ENCODE data around the gene PRSS53. TPM values are rescaled to one million over a fixed set of nuclear protein-coding genes. Genes with fewer than 3 reads are reported as not detected.

Gene PRSS53
- total and polyA plus RNA-seq, 4 donors = 1.4 to 2.3 (median 1.9) TPM

DNA sequence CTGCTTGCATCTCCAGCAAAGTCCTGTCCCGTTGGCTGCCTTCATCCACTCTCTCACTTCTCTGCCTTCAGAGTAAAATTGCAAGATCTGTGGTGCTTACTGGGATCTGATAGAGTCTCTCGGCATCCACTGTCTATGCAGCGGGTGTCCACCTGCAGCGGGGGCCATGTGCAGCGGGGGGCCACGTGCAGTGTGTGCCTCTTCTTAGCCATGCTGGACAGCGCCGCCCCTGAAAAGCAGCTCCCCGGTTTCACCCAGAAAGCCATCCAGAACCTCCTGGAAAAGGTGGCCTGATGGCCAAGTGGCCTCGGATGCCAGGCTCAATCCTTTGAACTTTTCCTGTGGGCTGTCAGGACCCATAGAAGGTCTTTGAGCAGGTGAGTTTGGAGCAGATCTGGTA, 45.9 kb downstream of the PRSS53 start:
- Histone ChIP-seq H3K27ac (ENCODE audit: low read depth in 1 of 2, low read length in 1 of 2) (no peak overlapping the region), H3K4me3 (no peak overlapping the region), H3K27me3 (ENCODE audit: control insufficient read depth in 3 of 3, insufficient read depth in 3 of 3, low read length in 2 of 3) (no peaks in the 10 kb centered on the region), H3K9me3 (ENCODE audit: control insufficient read depth in 4 of 4, insufficient read depth in 3 of 4, low read length in 3 of 4) (peaks cover 0 to 1% (median 0%) of the 10 kb centered on the region in 4 donors), H3K9ac (ENCODE audit: insufficient read depth in 1 of 2, low read length in 2 of 2) (no peak overlapping the region), H3K36me3 (ENCODE audit: control insufficient read depth in 4 of 4, insufficient read depth in 4 of 4, low read length in 4 of 4) (peaks cover 0 to 44% (median 8%) of the 10 kb centered on the region in 4 donors), H3K4me1 (ENCODE audit: control insufficient read depth in 5 of 5, insufficient read depth in 5 of 5, low read length in 5 of 5) (no peaks in the 10 kb centered on the region)
- DNase-seq = no peak
- no peak for ATAC-seq (ENCODE audit: insufficient read depth, low FRiP score)
- TF ChIP-seq, protein P1, sequence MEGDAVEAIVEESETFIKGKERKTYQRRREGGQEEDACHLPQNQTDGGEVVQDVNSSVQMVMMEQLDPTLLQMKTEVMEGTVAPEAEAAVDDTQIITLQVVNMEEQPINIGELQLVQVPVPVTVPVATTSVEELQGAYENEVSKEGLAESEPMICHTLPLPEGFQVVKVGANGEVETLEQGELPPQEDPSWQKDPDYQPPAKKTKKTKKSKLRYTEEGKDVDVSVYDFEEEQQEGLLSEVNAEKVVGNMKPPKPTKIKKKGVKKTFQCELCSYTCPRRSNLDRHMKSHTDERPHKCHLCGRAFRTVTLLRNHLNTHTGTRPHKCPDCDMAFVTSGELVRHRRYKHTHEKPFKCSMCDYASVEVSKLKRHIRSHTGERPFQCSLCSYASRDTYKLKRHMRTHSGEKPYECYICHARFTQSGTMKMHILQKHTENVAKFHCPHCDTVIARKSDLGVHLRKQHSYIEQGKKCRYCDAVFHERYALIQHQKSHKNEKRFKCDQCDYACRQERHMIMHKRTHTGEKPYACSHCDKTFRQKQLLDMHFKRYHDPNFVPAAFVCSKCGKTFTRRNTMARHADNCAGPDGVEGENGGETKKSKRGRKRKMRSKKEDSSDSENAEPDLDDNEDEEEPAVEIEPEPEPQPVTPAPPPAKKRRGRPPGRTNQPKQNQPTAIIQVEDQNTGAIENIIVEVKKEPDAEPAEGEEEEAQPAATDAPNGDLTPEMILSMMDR (IDR thresholded peaks at IDR 0.05; ENCODE audit: control extremely low read depth, extremely low read depth) = no peak
- WGBS, 2 donors = 93 to 94% methylated on average over 10 of the region's 10 CpGs

DNA sequence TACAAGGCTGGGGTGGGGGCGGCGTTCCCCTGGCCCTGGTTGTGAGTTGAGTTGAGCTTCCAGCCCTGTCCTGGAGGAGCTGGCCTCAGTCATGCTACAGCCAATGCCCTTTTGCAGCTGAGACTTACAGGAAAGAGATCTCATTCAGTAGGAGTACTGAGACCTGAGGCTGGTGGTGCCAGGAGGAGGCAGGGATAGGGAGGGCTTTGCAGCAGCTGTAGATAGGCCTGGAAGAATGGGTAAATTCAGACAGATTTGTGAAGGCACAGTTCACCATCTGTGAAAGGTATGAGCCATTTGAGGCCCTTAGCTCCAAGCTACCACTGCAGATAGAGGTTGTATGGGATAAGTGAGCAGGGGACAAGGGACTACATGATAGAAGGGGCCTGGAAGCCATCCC, 49.8 kb downstream of the PRSS53 start:
- Histone ChIP-seq H3K9ac (ENCODE audit: insufficient read depth in 1 of 2, low read length in 2 of 2) (no peak overlapping the region), H3K9me3 (ENCODE audit: control insufficient read depth in 4 of 4, insufficient read depth in 3 of 4, low read length in 3 of 4) (peaks cover 0 to 1% (median 0%) of the 10 kb centered on the region in 4 donors), H3K27ac (ENCODE audit: low read depth in 1 of 2, low read length in 1 of 2) (no peak overlapping the region), H3K4me3 (no peak overlapping the region), H3K27me3 (ENCODE audit: control insufficient read depth in 3 of 3, insufficient read depth in 3 of 3, low read length in 2 of 3) (no peaks in the 10 kb centered on the region), H3K36me3 (ENCODE audit: control insufficient read depth in 4 of 4, insufficient read depth in 4 of 4, low read length in 4 of 4) (peaks cover 0 to 52% (median 16%) of the 10 kb centered on the region in 4 donors), H3K4me1 (ENCODE audit: control insufficient read depth in 5 of 5, insufficient read depth in 5 of 5, low read length in 5 of 5) (peaks cover 0 to 7% (median 5%) of the 10 kb centered on the region in 5 donors)
- WGBS, 2 donors = 100% methylated on average over 2 of the region's 2 CpGs
- TF ChIP-seq, protein P1 (IDR thresholded peaks at IDR 0.05; ENCODE audit: control extremely low read depth, extremely low read depth) = no peak
- ATAC-seq (ENCODE audit: insufficient read depth, low FRiP score) = no peak
- no peak for DNase-seq

DNA sequence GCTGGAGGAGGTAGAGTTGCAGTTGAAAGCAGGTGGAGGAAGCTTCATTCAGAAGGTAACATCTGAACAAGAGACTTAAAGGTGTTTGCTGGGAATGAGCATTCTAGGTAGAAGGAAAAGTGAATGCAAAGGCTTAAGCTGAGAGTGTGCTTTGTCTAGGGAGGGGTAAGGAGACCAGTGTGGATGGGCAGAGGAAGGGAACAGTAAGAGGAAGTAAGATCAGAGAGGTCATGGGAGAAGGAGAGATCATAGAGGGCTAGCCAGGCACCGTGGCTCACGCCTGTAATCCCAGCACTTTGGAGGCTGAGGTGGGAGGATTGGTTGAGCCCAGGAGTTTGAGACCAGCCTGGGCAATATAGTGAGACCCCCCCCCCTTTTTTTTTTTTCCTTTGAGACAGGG, 52.1 kb downstream of the PRSS53 start:
- Histone ChIP-seq H3K9ac (ENCODE audit: insufficient read depth in 1 of 2, low read length in 2 of 2) (no peak overlapping the region), H3K4me3 (no peak overlapping the region), H3K27ac (ENCODE audit: low read depth in 1 of 2, low read length in 1 of 2) (no peak overlapping the region), H3K4me1 (ENCODE audit: control insufficient read depth in 5 of 5, insufficient read depth in 5 of 5, low read length in 5 of 5) (peaks cover 4 to 12% (median 9%) of the 10 kb centered on the region in 5 donors), H3K27me3 (ENCODE audit: control insufficient read depth in 3 of 3, insufficient read depth in 3 of 3, low read length in 2 of 3) (no peaks in the 10 kb centered on the region), H3K36me3 (ENCODE audit: control insufficient read depth in 4 of 4, insufficient read depth in 4 of 4, low read length in 4 of 4) (peaks cover 0 to 37% (median 17%) of the 10 kb centered on the region in 4 donors), H3K9me3 (ENCODE audit: control insufficient read depth in 4 of 4, insufficient read depth in 3 of 4, low read length in 3 of 4) (no peaks in the 10 kb centered on the region)
- ATAC-seq (ENCODE audit: insufficient read depth, low FRiP score) = no peak
- 25 to 60% methylated on average over 2 of the region's 2 CpGs for WGBS, 2 donors
- DNase-seq = no peak
- TF ChIP-seq, protein P1 (IDR thresholded peaks at IDR 0.05; ENCODE audit: control extremely low read depth, extremely low read depth) = no peak
